OCI-M2 (cell line): ENCODE data around the gene ZMYND8.

ENCODE experiments used
- DNase-seq: peaks from one replicate; lab custom pipeline; 2025; ENCODE audit not compliant: unreplicated experiment; lab: John Stamatoyannopoulos, UW

ZMYND8 gene

DNA sequence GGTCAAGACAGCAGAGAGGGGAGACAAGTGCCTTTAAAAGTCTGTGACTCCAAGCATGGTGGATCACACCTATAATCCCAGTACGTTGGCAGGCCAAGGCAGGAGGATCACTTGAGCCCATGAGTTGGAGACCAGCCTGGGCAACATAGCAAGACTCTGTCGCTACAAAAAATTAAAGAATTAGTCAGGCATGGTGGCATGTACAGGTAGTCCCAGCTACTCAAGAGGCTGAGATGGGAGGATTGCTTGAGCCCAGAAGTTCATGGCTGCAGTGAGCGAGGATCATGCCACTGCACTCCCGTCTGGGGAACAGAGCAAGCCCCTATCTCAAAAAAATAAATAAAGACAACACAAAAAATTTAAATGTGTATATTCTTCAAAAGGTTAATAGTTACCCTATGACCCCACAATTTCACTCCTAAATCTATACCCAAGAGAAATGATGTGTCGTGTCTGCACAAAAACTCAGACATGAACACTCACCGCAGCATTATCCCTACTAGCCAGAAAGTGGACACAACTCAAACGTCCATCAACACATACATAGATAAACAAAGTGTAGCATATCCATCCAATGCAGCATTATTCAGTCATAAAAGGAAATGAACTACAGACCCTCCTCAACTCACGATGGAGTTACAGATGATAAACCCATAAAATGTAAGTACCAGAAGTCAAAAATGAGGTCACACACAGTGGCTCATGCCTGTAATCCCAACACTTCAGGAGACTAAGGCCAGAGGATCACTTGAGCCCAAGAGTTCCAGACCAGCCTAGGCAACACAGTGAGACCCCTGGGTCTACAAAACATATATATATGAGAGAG, 23.9 kb downstream of the ZMYND8 start:
- DNase-seq: no peak

DNA sequence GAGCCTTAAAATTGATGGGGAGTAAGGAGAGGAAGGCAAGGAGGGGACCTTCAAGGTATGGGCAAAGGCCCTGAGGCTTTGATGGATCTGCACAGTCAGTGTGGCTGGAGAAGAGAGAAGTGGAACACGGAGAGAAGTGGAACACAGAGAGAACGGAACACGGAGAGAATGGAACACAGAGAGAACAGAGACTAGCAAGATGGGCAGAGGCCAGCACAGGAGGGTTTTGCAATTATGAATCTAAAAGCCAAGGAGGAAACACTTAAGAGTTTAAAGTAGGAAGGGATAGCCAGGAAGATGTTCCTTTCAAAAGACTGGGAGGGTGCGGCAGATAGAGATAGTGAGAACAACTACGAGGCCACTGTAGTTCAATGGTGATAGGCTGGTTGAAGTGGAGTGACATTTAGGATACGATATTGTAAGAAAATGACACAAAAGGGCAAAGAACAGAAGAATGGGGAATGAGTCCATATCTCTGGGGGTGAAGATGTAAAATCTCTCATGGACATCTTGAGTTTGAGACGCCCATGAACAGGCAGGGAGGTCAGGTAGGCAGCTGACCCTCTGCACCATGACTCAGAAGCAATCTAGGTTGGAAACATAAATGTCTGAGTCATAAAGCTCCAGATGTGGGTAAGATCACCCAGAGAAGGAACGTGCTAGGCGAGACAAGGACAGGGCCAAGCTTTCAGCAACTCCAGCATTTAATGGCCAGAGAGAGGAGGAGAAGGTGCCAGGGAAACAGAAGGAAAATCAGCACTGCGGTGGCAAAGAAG, 25.4 kb downstream of the ZMYND8 start:
- DNase-seq: peak; percentile 39

DNA sequence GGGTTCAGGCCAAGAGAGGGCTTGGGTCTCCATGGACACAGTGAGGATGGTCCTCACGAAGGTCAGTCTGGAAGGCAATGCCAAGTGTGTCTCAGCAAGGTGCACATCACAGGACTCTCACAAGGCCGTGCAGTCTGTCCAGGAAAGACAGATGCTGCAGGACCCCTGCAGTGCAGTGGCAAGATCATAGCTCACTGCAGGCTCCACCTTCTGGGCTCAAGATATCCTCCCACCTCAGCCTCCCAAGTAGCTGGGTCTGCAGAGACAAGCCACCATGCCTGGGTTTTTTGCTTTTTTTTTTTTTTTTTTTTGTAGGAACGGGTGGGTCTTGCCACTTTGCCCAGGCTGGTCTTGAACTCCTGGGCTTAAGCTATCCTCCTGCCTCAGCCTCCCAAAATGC, 26.4 kb downstream of the ZMYND8 start:
- DNase-seq: no peak

DNA sequence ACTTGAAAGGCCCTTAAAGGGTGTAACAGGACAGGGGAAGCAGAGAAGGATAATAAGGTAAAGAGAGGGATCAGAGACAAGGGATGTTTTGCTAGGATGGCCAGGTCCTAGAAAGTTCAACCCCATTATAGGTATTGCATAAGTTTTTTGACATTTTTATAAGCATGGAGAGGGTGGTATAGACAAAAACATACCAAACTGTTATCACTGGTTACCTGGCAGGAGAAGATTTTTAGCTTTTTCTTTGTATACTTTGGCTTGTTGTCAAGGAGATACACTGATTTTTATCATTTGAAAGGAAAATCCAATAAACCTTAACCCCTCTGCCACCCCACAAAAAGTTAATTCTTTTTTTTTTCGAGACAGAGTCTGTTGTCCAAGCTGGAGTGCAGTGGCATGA, 28.4 kb downstream of the ZMYND8 start:
- no peak for DNase-seq

DNA sequence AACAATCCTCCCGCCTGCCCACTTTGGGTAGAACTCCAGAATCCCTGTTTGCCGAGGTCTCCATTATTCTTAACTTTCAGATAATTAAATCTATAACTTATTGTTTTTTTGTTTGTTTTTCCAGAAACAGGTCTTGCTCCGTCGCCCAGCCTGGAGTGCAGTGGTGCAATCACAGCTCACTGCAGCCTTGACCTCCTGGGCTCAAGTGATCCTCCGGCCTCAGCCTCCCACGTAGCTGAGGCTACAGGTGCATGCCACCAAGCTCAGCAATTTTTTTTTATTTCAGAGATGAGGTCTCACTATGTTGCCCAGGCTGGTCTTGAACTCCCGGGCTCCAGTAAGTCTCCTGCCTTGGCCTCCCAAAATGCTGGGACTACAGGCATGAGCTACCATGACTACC, 28.8 kb downstream of the ZMYND8 start:
- DNase-seq: no peak

DNA sequence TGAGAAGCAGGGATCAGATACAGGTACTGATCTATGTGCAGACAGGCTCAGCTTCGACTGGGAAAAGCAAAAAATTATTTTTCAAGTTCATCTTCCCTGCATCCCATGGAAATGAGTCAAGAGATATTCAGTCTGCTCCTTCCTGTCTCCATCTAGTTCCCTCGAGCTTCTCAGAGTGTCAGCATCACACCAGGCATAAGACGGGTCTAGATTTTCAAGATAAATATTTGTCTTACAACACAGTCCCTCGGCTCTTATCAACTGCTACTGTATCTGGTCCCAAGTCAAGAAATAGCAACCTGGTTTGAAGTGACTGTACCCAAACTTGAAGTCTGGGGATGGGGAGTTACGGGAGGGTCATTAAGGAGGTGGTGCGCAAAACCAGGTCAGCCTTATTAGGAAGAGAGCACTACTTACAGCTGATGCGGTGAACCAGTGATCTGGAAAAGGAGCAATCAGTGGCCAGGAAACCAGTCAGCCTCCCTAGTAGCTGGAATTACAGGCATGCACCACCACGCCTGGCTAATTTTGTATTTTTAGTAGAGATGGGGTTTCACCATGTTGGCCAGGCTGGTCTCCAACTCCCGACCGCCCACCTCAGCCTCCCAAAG, 29.7 kb downstream of the ZMYND8 start:
- DNase-seq: no peak

DNA sequence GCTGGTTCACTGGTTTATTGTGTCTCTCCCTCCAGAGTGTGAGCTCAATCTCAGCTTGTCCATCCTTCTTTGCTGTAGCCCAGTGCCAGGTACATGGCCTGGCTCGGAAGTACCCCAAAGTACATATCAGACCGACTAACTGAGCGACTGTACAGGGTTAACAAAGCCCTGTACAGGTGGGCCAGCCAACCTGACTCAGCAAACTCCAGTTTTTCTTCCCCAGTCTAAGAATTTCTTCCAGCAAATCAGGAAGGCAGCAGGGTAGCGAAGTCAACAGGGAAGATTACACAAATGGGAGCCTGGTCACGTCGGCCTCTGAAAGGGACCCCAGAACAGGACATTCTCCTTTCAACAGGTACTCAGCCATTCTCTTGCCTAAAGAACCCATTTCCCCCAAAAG, 31.3 kb downstream of the ZMYND8 start:
- no peak for DNase-seq

DNA sequence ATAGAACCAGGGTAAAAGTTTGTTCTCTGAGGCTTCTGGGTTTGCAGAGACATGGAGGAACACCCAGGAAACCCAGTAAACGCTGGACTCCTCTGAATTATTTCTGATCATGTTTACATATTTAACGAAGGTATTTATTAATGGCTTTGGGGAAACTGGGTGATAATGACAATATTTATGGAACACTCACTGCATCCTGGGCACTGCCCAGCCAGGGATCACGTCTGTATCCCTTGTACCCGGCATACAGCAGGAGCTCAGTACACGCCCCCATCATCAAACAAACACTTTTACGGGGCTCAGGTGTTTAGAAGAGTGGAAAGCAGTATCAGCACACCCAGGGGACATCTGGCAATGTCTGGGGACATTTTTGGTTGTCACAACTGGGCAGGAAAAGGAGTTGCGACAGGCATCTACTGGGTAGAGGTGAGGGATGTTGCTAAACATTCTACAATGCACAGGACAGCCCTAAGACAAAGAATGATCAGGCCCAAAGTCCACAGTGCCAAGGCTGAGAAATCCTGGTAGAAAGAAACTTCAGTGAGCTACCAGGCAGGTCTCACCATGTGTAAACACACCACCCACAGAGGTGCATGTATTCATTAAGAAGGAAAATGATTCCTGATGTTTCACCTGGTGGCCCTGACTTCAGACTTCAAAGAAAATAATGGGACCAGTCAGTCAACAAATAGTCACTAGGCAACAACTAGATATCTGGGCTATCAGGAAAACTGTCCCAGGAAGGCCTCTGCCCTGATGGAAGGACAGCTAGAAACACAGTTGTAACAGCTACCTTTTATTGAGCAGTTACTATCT, 35.3 kb downstream of the ZMYND8 start:
- no peak for DNase-seq

DNA sequence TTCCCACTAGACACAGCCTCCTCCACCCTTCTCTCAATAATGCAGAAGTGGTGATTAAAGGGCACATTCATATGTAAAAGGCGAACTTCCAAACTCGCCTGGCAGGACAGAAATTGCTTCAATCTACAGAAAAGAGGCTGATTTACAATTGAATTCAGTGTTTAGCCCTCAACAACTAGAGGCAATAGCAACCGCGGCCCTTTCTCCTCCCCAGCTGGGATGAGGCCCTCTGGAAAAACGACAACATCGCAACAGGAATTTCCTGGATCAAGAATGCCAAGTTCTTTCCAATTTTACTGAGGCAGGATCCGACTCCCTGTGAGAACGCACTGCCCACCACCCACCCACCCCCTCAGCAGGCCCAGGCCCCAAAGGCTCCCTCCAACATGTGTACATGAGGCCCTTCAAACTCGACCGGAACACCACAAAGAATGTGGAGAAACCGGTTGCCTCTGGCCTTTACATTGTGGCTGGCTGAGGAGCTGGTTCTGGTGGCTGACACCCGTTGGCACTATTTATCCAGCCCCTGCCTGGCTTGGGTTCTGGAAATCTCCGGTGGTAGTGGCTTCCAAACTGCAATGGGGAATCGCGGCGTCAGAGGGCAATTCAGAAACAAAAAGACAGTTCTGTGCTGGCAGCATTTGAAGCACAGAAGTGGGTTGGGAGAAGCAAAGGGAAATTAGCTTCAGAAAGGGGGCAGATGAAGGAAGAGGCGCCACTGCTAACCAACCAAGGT, 36.8 kb downstream of the ZMYND8 start:
- DNase-seq: no peak

DNA sequence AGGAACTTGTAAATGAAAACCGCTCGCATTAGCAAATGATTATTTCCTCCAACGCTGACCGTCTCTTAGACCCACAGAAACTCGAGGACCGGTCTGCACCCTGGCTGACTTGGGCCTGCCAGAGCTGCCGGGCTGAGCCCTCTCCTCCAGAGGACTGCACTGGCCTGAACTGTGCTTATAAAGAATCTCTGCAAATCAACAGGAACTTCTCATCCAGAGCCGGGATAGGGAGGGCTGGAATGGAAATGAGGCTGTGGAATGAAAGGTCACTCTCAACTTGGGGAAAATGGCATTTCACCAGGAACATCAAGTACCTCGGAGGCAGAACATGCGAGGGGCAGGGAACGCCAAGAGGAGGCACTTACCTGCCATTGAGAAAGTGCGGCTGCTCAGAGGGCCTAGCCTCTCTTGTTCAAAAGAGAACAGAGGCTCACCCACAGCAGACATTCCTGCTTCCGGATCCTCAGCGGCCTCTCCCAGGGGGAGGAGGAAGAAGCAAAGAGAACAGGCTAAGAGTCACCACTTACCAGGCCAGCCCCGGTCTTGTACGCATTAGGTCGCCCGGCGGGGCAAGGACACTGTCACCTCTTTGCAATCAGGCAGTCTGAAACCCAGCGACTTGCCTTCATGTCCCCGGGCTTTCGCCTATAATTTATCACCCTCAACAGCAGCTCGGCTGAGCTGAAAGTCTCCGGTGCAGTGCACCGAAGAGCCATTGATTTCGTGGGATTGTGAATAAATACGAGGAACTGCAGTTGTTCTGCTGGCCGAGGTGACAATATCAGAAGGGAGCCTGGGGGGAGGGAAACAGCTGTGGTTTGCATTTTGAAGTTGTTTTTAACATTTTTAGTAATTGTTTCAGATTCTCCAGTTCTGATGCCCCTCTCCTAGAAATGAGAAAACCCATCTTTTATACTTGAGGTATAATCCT, 37.6 kb downstream of the ZMYND8 start:
- no peak for DNase-seq

DNA sequence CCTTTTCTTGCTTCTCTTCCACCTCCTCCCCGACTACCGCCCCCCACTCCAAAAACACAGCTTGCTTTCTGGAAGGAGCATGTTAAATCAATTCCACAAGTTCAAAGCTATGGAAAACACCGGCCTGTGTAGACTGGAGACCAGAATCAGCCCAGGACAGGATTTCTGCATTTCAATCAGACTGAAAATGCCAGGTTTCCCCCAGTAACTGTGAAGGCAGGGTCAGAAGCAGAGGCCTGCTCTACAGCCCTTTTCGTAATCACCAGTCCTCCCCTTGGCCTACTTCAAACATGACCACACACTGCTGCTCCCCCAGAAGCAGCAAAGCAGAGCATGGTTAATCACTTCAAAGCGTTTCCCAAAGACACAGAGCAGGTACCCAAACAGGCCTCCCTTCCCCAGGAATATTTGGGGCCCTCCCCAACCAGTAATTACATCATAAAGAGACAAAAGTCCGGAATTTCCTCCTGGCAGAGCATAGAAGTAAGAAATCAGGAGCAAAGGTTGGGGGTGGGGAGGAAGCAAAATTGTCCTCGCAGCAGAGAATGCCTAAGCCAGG, 38.4 kb downstream of the ZMYND8 start:
- DNase-seq: no peak

DNA sequence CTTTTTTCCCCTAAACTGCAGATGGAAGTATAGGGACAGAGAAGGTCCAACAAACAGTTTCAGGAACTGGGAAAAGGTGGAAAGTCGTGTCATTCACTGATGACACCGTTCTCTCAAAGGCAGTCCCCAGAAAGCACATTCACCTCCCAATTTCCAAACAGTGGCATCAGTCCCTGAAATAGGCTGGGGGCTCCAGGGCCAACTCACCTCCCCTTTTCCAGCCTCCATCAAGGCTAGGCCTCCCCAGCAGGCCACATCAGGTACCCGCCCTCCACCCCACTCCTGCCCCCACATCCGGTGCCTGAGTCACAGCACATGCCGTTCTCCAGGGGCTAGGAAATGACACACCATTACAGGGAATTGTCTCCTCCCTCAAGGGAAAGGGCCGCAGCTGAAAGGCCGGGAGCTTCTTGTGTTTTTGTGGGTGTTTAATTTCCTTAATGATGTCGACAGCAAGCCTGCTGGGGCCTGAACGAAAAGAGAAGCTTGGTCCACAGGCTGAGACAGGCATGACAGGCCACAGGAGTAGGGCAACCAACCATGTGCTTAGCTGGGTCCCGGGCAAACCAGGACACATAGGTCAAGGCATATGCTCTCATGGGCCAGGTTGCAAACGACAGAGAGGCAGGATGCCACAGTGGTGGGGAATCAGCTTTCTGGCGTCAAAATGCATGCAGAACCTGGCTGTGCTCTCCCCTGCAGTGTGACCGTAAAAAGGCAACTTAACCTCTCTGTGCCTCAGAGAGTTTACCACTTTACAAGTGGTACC, 39.2 kb downstream of the ZMYND8 start:
- no peak for DNase-seq

DNA sequence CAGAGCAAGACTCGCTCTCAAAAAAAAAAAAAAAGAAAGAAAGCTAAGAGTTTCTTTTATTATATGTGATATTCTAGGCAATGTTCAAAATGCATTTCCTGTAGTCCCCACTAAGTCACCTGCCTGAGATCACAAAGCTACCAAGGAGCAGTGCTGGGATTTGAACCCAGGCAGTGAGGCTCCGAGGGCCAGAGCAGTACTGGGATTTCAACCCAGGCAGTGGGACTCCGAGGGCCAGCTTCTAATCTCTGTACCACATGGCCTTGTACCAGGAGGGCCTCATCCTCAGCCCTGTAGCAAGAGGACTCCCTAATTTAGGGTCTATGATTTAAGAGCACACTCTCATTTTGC, 39.7 kb downstream of the ZMYND8 start:
- no peak for DNase-seq

DNA sequence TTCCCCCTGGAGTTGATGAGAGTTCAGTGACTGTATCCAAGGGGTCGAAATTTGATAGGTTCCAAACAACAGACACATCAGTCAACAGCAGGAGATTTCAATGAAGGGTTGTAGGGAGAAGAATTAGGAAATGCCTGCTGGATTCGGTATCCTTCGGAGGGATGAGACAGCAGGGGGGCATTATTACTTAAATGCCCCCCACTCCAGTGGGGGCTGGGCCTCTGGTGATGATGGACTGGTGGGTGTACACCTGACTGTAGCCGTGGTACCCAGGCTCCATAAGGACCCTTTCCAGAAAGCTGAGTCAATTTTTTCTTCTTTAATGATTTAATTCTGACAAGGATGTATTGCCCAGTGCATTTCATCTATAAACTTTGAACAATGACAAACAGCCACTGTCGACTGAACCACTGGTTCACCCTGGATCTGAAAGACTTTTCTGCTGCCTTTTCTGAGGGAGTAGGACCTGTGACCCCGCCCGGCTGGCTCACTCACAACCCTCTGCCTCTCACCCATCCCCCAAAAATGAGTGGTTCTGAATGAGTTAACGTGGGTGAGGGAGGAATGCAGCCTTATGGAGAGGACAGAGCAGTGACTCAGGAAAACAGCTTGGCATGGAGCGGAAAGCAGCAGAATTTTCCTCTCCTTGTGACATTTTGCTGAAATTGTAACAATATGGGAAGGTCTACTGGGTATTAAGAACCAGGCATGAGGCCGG, 41.0 kb downstream of the ZMYND8 start:
- no peak for DNase-seq

DNA sequence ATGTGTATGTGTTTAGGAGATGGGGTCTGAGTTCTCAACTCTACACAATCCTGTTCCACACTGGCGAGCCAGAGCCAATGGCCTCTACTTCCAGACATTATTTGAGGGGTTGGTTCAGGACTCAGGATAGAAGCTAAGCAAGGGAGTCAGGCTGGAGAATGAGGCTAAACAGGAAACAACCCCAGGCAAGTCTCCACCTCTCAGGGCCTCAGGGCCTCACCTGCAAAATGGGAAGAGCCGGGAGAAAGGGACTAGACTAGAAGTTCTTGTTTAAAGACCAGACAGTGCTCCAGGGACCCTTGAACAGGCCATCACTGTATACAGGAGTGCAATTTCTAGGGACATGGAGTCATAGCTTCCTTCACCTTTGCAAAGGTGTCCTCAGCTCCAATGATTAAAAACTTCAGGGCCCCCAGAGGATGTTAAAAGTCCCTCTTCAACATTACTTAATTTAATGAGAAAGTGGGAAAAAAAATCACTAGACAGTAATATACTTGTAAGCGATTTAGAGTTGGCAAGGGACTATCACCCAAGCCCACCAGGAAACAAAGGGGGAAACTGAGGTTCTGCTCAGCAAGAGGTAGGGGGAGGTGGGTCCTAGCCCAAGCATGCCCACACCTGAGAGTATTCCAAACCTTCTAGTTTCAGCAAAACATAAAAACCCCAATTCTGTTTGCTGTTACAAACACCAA, 41.7 kb downstream of the ZMYND8 start:
- DNase-seq: no peak

DNA sequence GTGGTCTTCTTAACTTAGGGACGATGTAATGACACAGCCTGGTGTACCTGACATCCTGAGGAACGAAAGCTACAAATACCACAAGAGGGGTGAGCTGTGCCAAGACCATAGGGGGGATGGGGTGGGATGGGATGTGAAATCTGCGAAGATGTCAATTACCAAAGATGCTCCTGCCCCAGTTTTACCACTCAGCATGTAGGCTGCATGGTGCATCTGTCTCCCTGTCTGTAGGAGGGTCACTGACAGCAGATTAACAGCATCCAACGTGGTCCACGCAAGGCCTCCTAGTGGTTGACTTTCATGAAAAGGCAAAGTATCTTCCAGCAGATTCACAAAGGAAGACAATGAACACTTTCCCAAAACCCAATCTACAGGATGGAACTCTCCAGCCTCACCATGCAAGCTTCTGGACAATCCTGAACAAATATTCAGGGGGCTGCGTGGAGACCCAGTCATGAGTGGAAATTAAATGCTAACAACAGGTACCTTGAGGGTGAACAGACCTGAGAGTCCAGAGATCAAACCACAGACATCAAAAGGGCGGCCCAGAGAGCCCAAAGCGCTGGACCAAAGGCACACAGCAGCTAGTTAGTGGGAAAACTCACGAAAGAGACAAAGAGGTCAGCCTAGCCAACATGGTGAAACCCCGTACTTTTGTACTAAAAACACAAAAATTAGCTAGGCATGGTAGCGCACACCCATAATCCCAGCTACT, 44.4 kb downstream of the ZMYND8 start:
- no peak for DNase-seq

DNA sequence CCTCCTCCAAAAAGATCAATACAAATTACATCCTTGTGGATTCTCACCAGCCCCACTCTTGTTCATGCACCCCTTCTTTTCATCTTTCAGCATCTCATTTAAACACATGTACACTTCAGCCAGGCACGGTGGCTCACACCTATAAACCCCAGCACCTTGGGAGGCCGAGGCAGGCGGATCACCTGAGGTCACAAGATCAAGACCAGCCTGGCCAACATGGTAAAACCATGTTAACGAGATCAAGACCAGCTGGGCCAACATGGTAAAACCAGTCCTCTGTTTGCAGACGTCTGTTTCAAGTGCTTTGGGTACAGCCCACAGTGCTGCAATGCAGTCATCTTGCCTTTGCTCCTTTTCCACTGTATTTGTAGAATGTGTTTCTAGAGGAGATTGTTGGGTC, 45.3 kb downstream of the ZMYND8 start:
- no peak for DNase-seq
